Stimulated activated CD8-positive, alpha-beta memory T cell treated with anti-CD3 and anti-CD28 coated beads, Interleukin-15, amount 100 ng/mL, for 1 hour (primary cell): Measurements from ENCODE around the gene PIGX.

Experiments used
- DNase-seq: peaks from one replicate; pipeline ENCODE4 v3.0.0-alpha.2; 2020; ENCODE audit warnings: low read depth

Gene PIGX

DNA sequence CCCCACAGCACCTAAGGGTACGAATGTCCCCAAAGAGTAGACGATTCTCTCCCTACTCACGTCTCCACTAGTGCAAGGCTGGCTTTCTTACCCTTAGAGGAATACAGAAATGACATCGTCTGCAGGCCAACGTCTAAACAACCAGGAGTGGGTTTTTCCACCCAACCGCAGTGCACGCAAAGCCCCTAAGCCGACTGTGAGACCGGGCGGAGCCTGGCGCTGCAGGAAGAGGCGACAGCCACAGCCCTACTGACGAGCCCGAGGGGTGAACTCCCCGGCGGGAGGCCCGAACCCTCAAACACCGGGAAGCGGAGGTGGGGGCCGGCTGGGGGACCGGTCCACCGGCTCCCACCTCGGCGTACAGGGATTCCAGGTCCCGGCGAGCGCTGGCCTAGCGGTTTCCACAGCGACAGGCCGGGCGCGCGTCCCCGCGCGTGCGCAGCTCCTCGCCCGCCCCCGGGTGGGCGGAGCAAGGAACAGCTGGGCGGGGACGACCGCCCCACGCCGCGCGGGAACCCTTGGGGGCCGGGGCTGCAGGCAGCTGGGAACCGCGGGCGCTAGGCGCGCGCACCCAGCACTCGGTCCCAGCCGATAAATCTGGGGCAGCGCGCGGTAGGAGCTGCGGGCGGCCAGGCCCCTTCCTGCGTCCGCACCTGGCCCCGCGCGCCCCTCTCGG lies at the start of gene PIGX, which contains the start of gene CEP19:
TSS of gene PIGX (plus strand) at position 540 of the 676 bp plus-strand sequence.
TSS of gene CEP19 (minus strand) at position 413 of the 676 bp plus-strand sequence. CDS start 3,593 bp downstream, outside the sequence.
- DNase-seq, result peak; percentile 60

GRCh38 chr3:196662711-196663571 lies 49.2 kb upstream of the PIGX start:
- DNase-seq, result no peak

GRCh38 chr3:196666001-196666867 lies 45.9 kb upstream of the PIGX start:
- no peak for DNase-seq

DNA sequence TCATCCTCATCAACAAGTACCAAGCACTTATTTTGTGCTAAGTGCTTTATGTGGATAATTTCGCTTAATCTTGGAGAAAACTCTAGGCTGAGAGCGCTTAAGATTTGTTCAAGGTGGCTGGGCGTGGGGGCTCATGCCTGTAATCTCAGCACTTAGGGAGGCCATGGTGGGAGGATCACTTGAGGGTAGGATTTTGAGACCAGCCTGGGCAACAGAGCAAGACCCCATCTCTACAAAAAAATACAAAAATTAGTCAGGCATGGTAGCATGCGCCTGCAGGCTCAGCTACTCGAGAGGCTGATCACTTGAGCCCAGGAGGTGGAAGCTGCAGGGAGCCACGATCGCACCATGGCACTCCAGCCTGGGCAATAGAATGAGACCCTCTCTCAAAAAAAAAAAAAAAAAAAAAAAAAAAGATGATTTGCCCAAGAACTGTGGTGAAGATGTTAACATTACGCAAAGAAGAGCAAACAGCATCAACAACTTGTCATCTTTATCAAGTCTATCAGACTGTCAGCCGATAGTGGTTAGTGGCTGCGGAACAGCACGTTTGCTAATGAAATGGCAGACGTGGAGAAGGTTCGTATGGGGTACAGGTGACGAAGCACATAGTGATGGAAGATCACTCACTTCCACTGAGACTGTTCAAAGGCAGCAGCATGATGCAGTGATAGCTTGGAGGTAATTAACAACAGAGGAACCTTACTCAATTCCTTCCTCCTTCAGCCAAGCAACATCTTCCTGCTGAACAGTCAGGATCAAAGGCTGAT lies 44.9 kb upstream of the PIGX start:
- no peak for DNase-seq

DNA sequence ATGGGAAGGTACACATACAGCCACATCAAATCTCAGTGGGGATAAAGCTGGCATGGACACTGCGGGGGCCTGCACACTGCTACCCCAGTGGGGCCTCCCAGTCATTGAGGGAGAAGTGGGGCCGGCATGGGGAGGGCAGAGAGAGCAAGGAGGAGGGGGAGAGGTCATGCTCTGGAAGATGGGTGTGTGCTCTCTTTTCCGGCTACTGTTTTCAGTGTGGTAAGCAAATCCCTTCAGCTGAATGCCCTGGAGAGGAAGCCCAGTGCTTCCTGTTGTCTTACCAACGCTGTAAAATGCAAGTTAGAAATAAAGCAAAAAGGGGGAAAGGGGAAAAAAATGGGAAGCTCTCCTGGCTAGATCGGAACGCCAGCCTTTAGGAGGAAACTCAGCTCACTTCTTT lies 41.8 kb upstream of the PIGX start:
- DNase-seq, result no peak

DNA sequence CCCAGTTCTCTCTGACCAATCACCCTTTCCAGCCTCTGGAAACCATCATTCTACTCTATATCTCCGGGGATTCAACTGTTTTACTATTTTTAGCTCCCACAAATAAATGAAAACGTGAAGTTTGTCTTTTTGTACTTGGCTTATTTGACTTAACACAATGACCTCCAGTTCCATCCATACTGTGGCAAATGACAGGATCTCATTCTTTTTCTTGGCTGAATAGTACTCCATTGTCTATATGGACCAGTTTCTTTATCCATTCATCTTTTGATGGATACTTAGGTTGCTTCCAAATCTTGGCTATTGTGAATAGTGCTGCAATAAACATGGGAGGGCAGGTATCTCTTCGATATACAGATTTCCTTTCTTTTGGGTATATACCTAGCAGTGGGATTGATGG lies 38.5 kb upstream of the PIGX start:
- no peak for DNase-seq

DNA sequence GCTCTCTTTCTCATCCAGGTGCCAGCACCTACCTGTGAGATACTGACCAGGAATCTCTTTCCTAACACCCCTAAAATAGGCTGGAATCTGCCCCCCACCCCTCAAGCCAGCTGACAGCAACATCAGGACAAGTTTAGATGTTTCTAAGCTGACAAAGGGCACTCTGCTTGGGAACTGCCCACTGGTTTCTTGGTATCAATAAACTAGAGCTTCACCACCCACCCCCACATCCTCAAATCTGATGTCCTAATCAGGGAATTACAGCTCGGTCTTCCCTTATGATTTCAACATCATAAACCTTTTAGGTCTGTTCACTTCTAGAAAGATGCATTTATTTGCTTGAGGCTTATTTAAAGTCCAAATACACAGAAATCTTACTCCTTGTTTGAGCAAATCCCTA lies 34.8 kb upstream of the PIGX start:
- DNase-seq, result no peak

- DNase-seq, result no peak
These were observed 34.2 kb upstream of the PIGX start for GRCh38 chr3:196677931-196678330.

- peak; percentile 45 for DNase-seq
These were observed 27.4 kb upstream of the PIGX start for GRCh38 chr3:196684548-196685407.

DNA sequence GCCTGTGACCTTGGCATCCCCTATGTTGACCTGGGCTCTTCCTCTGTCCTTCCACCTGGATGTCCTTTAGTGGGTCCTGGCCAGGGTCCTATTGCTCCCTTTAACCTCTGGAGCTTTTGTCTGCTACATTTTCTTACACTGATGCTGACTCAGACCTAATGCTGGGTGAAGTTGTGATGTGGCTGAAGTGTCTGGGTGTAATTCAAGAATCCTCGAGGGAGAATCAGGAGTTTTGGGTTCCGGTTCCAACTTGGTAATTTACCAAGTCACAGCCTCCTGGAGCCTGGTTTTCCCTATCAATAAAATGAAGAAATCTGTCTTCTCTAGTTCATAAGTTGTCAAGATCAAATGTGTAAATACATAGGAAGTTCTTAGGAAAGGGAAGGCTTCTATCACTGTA lies 25.7 kb upstream of the PIGX start:
- DNase-seq, result no peak

DNA sequence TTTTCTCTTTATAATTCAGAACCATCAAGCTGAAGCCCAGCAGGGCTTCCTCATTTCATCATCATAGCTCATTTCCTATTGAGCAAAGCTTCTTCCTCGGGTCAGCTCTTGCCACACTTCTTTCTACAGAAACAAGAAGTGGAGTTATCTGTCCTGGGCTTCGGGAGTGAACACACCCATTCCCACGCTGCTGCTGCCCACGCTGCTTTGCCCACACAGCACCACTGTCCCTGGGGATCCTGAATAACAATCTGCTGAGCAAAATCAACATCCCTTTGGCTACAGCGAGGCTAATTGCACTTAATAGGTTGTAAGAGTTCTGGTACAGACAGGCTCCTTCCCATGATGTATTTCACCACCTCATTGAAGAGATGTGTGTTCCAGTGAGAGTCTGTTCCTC lies 23.8 kb upstream of the PIGX start:
- DNase-seq, result no peak

DNA sequence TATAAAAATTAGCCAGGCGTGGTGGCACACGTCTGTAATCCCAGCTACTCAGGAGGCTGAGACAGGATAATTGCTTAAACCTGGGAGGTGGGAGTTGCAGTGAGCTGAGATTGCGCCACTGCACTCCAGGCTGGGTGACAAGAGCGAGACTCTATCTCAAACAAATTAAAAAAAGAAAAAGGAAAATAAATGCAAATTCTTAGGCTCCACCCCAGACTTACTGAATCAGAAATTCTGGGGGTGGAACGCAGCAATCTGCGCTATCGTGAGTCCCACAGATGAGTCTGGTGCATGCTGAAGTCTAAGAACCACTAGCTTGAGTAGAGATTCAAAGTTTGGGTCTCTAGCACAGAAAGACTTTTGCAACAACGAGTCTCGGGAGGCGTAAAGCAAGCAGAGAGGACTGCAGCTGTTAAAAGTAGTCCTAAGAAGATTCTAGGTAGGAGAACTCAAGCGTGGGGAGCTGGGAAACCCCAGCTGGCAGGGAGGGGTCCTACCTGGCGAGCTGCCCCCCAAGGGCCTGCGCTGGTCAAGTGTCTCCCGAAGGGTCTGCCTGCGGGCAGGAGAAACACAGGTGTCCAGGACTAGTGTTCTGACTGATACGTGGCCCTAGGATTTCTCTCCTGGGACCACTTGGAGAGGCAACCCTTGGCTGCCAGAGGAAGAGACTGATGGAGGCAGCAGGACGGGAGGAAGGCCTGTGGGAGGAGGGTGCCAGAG lies 22.1 kb upstream of the PIGX start:
- DNase-seq, result no peak

- DNase-seq, result no peak
These were observed 20.8 kb upstream of the PIGX start for GRCh38 chr3:196691386-196691785.

DNA sequence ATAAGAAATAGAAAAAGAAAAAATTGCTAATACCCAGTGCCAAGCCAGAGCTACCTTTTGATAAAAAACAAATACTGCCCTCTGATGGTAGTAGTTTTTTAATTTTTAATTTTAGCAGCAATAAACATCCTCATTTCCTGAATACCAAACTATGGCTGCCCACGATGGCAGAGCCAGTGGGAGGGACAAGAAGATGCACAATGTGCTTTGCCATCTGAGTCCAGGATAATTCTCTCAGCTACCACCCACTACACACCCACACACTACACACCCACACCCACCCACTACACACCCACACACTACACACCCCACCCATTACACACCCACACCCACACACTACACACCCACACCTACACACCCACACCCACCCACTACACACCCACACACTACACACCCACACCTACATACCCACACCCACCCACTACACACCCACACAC lies 18.0 kb upstream of the PIGX start:
- no peak for DNase-seq

GRCh38 chr3:196694941-196695848 lies 17.0 kb upstream of the PIGX start:
- no peak for DNase-seq

DNA sequence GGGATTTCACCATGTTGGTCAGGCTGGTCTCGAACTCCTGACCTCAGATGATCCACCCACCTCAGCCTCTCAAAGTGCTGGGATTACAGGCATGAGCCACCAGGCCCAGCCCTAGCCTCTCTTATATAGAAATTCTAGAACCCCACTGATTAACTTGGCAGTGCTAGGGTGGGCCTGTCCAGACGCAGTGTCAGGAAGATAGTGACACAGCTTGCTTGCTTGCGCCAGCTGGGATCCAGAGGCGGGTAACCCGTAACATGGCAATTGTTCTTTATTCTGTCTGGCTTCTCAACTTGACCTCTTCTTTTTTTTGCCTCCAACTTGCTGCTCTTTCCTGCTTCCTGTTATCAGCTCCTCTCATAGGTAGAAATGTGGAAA lies 16.3 kb upstream of the PIGX start:
- DNase-seq, result no peak

GRCh38 chr3:196697270-196697669 lies 14.9 kb upstream of the PIGX start:
- DNase-seq, result no peak

GRCh38 chr3:196699749-196700148 lies 12.4 kb upstream of the PIGX start:
- no peak for DNase-seq

GRCh38 chr3:196700801-196701200 lies 11.4 kb upstream of the PIGX start:
- DNase-seq, result no peak
